GM18508 (cell line): ENCODE results near the gene ITGB1.
A peak's percentile ranks its signal among the peaks of the same experiment; 100 is the strongest.

Experiments
- ATAC-seq: cut with Tn5 transposase; IDR thresholded peaks from one replicate; pipeline ENCODE4 v1.9.1; 2021; ENCODE audit warnings: moderate number of reproducible peaks; ENCODE audit not compliant: insufficient read depth, unreplicated experiment

ITGB1 gene

DNA sequence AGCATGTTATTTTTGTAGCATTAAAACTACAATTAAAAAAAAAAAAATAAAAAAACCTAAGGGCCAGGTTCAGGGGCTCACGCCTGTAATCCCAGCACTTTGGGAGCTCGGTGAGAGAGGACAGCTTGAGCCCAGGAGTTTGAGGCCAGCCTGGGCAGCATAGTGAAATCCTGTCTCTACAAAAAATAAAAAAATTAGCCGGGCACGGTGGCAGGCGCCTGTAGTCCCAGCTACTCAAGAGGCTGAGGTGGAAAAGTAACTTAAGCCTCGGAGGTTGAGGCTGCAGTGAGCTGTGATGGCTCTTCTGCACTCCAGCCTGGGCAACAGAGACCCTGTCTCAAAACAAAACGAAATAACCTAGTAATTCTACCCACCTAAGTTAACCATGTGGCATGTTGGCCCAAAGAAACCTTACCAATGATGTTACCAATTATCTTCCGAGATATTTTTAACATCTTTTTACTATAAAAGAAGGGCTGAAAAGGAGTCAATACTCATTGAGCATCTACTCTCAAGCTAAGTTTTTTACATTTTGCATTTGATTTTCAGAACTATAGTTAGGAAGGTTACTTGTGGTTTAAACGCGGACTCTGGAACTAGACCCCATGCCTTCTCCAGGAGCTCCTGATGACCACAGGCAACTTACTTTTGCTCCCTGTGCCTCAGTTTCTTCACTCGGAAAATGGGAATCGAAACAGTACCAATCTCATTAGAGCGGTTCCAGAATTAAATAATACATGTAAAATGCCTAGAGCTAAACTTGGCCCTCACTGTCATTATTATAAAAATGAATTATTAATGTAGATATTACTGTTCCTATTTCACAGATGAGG lies 1.4 kb downstream of the ITGB1 start:
- no peak for ATAC-seq

DNA sequence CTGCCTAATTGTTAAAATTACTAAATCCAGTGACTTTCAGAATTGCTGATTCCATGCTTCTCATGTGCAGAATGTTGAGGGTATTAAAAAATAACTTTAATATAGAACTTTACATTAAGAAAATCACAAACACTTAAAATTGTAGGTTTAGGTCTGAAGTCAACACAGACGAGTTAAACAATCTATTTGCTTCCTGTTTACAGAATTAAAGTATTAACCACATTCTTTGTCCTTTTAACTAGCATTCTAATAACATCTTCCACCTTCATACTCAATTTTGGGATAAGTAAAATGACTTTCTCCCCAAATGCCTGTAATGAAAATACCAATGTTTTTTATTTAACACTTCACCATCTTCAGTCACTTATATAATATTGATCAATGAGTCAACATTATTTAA lies 2.2 kb downstream of the ITGB1 start:
- ATAC-seq: no peak

DNA sequence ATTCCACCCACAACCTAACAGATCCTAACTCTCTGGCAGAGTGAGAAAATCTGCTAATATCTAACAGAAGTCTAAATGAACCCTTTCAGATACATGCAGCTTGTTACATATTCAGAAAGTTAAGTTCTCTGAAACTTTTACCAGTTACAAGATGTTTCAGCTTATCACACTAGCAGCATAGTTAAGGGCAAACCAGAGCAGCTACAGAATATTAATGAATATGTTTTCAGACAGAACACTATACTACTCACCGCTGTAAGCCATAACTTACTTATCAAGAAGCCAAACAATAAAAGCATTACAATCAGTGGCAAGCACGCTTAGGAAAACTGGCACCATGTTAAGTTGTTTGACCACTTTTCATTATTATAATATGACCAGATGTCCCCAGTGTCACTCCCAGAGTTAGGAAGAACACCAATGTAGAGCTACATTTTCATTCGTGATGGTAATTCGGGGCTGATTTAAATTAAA lies 2.7 kb downstream of the ITGB1 start:
- no peak for ATAC-seq

DNA sequence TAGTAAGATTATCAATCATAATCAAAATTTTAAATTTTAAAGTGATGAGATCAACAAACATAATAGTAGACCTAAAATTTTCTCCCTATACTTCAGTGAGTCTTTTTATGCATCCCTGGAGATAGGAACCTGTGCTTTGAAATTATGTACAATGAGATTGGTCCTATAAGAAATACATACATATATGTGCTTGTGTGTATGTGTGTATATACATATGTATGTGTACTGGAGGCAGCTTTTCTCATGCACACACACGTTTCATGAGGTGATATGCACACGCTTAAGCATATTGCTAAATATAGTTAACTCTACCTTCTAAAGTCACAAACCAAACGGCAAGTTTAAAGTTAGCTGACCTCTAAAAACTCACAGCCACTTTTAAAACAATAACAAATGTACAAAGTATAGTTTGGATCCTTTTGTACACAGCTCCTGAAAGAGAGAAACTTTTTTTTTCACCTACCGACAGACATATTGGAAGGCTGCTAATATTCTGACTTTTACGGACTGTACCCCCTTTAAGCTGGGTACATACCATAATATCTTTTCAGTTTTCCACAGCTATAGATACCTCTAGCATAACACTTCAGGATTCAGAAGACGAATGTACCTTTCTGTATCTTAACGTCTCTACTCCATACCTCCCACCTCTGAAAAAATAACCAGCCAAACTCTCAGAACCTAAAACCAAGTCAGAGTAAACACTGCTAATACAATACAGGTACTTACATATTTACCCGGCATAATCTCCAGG lies 3.3 kb downstream of the ITGB1 start:
- ATAC-seq: no peak

DNA sequence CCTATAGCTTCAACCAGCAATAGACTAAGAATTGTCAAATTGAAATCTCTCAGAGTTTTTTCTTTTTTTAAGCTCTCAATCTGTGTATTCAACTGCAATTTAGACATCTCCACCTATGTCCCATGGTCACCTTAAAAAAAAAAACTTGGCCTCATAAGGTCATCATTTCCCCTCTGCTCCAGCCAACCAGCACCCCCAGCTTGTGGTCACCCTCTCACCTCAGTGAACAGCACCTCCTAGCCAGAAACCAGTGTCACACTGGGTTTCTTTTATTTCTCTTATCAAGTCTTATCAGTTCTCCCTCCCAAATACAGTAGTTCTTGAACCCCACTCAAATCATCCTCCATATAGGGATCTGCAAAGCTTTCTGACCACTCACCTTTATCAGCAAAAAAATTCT lies 4.0 kb downstream of the ITGB1 start:
- no peak for ATAC-seq

DNA sequence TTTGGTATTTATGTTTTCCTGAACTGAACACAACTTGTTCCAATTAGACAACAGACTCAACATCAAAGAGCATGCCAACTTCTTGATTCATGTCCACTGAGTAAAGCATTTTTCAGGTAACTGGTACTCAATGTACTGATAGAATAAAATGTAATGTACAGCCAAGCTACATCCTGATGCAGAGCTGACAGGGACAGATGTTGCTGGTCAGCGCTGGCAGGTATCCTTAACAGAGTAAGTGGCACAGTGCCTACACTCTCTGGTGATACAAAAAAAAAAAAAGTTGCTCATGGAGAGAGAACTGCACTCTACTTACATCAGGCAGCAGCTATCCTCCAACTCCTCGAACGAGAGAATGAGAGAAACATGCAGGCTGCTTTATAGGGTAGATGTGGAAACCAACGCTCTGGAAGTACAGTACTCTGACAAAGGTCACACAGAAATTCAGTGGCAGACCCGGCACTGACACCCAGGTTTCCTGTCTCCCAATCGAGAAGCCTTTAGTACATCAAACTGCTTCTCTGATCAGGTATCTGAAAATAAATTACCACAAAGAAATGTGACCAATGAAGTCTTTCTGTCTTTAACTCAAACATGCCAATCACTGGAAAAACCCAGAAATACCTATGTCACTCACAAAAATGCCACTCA lies 4.6 kb downstream of the ITGB1 start:
- ATAC-seq: no peak

DNA sequence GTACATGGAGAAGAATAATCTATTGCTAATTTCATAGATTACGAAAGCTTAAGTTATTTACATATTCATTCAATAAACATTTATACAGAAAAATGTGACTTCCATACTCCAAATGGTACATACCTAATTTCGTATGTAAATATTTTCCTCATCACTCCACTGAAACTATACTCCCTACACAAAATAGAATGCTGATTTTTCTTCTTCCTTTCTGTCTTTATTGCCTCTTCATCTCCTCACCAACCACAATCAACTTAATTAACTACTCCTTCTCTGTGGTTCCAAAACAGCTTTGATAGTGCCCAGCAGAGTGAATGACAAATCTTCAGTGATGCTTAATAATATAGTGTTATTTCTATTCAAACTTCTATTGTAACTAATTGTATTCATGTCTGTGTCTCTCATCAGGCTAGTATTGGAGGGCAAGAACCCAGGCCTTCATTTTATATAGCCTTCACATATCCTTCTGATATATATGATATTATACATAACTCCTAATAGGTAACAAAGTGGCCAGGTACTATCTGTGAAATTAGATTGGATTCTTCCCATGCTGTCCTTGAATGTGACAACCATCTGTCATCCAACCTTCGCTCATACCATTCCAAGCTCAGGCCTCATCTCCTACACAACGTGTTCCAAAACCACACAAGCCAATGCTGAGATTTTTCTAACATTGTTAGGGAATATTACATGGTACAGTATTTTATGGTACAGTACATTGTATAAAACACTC lies 5.3 kb downstream of the ITGB1 start:
- no peak for ATAC-seq

DNA sequence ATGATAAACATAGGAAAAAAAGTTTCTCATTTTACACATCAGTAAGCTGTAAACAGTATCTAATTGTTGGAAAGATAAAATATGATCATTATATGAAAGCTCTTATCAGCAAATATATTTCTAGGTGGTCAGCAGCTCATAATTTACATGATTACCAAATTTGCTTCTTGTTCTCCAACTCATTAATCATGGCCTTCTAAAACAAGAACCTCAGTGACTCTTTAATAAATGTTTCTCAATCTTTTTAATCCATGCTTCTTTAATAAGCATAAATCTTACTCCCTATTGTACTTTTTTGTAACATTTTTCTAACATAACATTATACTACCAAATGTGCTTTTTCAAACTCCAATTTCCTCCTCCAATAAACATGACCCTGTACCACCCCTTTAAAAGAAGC lies 5.9 kb downstream of the ITGB1 start:
- ATAC-seq: no peak

DNA sequence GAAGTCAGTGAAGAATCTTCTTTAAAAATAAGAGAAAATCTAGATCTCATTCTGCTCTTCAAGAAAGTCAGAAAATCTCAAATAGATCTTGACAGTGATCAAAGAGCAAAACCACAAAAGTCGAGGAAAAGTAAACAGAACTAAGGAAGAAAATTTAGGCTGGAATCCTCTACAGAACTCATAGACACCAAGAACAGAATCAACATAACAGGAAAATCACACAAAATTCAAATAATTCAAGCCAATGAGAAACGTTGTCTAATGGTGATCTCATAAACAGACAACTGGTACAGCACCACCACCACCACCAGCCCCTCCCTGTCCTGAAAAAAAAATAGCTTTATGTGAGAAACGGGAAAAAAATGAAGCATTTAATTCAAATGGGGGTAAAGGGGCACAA lies 6.9 kb downstream of the ITGB1 start:
- no peak for ATAC-seq

DNA sequence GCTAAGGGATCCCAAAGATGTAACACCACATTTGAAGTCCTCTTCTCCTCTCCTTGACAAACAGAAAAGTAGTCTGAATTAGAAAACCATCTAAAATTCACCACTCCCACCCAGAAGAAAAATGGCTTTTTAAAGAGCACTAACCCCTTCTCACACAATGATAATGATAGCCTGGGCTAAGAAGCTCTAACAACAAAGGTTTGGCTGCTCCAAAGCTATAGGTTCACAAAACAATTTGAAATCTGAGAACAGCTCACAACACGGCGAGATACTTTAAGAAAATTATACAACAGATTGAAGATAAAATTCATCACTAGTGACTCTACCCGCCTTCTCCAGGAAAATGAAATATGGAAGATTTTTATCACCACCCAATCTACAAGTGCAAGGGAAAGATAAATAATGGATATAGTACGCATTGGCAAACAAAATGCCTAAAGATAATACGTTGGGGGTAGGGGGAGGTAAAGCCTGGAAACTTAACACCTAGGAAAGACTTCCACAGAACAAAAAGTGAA lies 7.4 kb downstream of the ITGB1 start:
- ATAC-seq: no peak

DNA sequence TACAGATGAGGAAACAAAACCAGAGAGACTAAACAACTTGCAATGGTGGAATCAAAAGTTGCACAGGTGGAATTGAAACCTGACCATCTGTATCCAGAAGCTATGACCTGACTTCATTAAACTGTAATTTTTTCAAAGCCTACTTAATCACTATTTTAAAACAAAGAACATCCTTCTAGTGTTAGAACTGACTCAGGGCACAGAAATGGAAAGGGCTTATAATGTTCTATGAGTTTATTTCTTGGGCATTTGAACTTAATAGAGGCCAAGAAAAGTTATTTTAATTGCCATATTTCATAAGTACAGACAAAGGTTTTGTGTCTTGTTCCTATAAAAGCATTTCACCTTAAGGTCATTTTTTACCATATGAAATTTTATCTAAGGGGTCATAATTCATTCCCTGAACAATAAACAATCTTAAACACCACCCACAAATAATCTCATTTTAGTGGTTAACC lies 8.8 kb downstream of the ITGB1 start:
- ATAC-seq: no peak

DNA sequence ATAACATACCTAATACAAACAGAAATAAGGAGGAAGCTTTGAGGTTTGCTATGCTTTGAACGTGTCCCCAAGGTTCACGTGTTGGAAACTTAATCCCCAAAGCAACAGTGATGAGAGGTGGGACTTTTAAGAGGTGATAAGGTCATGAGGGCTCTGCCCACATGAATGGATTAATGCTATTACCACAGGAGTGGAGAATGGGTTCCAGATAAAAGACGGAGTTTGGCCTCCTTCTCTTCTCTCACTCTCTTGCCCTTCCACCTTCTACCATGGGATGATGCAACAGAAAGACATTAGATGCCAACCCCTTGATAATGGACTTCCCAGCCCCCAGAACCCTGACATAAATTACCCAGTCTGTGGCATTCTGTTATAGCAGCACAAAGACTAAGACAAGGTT lies 9.6 kb downstream of the ITGB1 start:
- no peak for ATAC-seq

DNA sequence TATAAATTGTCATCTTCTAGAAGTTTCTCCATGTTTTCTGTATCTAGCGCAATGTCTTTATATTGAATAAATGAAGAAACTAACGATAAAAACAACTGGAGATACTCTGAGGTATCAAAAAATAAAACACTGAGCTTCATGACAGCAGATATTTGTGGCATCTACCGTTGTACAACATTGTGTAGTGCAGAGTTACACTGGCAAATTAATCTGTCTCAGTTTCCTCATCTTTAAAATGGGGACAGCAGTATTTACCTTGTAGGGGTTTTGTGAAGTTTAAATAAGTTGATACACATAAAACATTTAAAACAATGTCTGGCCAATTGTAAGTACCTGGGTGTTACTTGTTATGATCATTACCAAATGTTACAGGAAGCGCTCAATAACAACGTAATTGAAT lies 10.4 kb downstream of the ITGB1 start:
- no peak for ATAC-seq

DNA sequence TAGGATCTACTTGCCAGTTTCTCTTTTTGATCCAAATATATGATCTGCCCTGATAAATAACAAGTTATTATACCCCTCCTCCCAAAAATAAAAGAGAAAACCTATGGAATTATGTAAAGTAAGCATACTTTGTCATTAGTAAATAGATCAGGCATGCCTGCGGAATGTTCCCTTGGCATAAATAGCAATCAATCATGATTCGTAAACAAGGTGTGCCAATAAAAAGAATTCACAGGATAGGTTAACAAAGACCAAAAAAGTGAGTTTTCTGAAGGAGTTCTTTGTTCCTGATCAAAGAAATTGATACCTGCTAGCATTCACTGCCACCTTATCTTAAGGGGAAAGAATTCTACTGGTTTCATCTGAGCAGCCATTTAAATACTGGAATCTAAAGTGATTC lies 11.9 kb downstream of the ITGB1 start:
- no peak for ATAC-seq

DNA sequence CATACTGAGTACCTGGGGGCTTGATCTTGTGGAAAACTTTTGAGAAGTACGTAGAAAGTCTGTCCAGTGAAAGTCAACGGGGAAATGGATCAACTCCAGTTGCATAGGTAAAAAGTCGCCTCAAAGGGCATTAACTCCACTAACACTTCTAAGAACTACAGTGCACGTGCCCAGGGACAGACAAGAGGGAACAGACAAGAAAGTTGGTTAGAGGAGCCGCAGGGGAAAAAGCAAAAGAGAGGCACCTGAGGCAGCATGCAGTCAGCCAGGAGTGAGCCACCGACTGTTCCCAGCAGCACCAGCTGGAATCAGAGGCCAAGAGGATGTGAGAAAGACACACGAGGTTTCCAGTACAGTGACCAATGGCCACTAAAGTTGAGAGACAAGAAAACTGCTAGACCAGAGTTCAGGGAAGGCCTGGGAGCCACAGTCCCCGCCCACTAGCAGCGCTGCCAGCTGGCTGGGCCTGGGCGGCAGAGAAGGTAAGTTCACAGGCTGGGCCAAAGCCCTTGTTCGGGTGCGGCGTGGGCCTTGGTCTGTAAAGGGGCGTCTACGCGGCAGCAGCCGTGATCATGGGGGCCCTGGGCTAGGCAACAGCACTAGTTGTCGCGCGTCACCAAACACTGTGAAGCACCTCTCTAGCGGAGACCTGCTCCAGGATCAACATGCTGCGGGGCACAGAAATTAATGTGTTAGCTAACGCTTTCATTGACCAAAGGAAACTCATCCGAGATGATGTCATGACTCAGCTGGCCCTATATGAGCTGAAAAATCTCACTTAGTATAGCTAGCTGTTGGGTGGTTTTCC lies 14.0 kb downstream of the ITGB1 start:
- ATAC-seq: no peak

DNA sequence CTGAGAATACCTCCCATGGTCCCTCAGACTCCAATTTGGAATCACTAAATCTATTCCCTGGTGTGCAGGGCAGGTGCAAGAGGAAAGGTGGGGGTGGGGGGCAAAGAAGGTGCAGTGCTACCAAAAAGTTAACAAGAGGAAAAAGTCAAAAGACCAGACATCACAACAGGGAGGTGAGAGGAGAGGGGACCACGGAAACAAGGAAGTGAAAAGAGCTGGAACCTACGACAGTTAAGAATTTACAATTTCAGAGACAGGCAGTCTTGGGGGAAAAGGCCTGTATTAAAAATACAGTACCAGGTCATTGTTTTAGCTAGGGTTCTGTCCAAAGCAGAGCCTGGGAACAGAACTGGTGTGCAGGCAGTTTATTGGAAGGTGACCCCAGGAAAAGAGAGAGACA lies 14.6 kb downstream of the ITGB1 start:
- ATAC-seq: peak; percentile 59

DNA sequence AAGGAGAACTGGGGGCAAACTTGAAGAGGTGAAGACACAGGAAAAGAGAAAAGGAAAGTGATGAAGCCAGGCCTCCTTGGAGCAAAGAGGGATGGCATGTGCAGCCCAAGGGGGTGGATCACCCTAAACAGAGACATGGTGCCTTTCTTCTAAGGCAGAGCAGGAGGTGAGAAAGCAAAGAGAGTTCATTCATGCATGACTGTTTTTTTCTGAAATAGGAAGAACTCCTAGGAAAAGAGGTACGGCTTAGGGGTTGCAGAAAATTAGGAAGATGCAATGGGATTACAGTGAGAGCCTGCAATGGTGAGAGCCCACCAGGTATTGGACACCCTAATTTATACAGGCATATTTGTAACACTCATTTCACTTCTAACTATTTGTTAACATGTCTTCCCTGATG lies 15.9 kb downstream of the ITGB1 start:
- no peak for ATAC-seq

DNA sequence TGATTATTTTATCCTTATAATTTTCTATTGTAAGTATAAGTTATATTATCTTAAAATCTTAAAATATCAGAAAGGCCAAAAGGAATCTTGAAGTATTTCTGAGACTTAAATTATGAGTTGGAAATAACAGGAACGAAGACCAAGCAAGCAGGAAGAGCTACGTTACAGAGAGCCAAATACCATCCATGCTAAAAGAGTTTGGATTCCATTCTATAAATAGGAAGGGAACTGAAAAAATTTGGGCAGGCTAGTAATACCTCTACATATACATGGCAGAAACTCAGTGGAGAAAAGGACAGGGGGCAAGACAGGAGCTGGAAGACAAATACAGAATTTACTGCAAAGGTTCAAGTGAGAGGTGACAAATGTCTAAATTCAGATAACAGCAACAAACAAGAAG lies 16.7 kb downstream of the ITGB1 start:
- no peak for ATAC-seq
